Mucosa of stomach (tissue), 1 donor: ENCODE results near the gene PPP6R3.

Experiments used
- H3K27me3 ChIP-seq: one replicate; pipeline ENCODE4 v1.7.0; 2013; ENCODE audit warnings: mild to moderate bottlenecking, low read length; ENCODE audit not compliant: control insufficient read depth, insufficient read depth
- H3K36me3 ChIP-seq: one replicate; pipeline ENCODE4 v1.7.0; 2013; ENCODE audit warnings: low read length; ENCODE audit not compliant: control insufficient read depth, insufficient read depth
- H3K4me1 ChIP-seq: one replicate; pipeline ENCODE4 v1.7.0; 2013; ENCODE audit warnings: mild to moderate bottlenecking, low read length; ENCODE audit not compliant: control insufficient read depth, insufficient read depth
- H3K4me3 ChIP-seq: one replicate; pipeline ENCODE4 v1.7.0; 2013; ENCODE audit warnings: low read length
- H3K9ac ChIP-seq: one replicate; pipeline ENCODE4 v1.7.0; 2013; ENCODE audit warnings: mild to moderate bottlenecking, low read length, moderate library complexity
- H3K9me3 ChIP-seq: one replicate; pipeline ENCODE4 v1.7.0; 2013; ENCODE audit warnings: mild to moderate bottlenecking, low read length, moderate library complexity; ENCODE audit not compliant: control insufficient read depth
- donor health status: Pancreatic carcinoma.

PPP6R3 gene

GRCh38 chr11:68564261-68564660 lies 103.7 kb downstream of the PPP6R3 start:
- H3K9ac ChIP-seq: no peak overlapping the region
- no peaks in the 10 kb centered on the region for H3K27me3 ChIP-seq
- H3K4me3 ChIP-seq: no peak overlapping the region
- H3K9me3 ChIP-seq: no peaks in the 10 kb centered on the region
- H3K4me1 ChIP-seq: no peaks in the 10 kb centered on the region
- H3K36me3 ChIP-seq: peaks cover 5% of the 10 kb centered on the region

DNA sequence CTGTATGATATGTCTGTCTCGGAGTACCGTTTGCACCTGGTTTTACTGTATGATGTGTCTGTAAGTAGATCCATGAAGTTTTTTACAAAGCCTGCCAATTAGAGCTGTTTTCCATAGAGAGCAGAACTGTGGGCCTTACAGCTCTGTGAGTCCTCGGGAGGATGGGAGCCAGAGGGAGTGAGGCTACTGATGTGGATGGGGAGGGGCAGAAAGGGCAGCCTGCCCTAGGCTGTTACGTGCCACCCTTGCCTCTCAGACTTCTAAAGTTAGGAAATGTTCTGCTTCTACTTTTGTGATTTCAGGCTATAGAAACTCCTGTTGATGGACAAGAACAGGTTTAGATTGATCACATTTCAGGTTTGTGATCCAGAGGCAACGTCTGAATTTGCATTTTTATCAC lies 105.2 kb downstream of the PPP6R3 start:
- no peaks in the 10 kb centered on the region for H3K27me3 ChIP-seq
- H3K36me3 ChIP-seq: peaks cover 5% of the 10 kb centered on the region
- no peak overlapping the region for H3K9ac ChIP-seq
- no peaks in the 10 kb centered on the region for H3K4me1 ChIP-seq
- H3K9me3 ChIP-seq: no peaks in the 10 kb centered on the region
- no peak overlapping the region for H3K4me3 ChIP-seq

DNA sequence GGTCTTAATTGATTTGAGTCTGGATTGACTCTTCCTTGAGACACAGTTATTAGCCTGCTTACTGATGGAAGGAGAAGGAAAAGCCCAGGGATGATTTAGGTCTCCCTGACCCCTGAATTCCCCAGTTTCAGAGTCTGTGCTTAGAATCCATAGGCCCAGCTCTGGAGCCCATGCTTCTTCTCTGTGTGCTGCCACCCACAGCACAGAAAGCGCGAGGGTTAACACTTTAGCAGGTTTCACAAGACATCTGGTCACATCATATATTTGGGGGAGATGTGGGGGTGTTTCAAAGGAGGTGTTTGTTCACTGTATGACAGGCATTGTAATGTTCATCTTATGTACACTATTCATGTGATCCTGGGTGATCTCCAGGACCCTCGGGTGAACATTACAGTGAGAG lies 107.0 kb downstream of the PPP6R3 start:
- no peaks in the 10 kb centered on the region for H3K27me3 ChIP-seq
- H3K36me3 ChIP-seq: peaks cover 17% of the 10 kb centered on the region
- no peak overlapping the region for H3K4me3 ChIP-seq
- no peaks in the 10 kb centered on the region for H3K4me1 ChIP-seq
- H3K9me3 ChIP-seq: no peaks in the 10 kb centered on the region
- H3K9ac ChIP-seq: no peak overlapping the region

DNA sequence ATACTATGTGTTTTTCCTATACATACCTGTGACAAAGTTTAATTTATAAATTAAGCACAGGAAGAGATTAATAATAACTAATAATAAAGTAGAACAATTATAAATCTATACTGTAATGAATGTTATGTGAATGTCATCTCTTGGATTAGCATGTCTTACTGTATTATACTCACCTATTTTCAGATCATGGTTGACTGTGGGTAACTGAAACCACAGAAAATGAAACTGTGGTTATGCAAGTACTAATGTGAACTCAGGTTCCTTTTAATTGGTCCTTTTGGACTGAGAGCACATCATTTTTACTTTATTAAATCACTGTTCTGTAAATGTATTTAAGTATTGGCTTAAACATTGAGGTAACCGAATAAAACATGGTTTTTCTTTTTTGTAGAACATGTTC lies 108.8 kb downstream of the PPP6R3 start:
- Histone ChIP-seq H3K9ac (no peak overlapping the region), H3K27me3 (no peaks in the 10 kb centered on the region), H3K9me3 (no peaks in the 10 kb centered on the region), H3K4me3 (no peak overlapping the region), H3K4me1 (no peaks in the 10 kb centered on the region), H3K36me3 (peaks cover 17% of the 10 kb centered on the region)

DNA sequence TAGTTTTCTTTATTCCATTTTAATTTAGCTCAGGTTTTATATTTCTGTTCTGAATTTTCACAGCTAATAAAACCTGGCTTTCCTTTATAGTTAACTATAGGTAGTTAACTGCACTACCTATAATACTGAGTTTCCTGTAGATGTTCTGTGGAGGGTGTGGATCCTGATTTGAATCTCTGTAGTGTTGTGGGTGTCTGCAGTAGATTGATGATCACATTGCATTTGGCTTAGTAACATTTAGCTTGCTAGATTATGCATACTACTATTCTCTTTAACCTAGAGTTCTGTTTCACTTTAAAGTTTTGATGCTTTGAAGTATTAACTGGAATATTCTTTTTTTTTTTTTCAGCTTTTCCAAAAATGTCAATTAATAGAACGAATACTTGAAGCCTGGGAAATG lies 110.1 kb downstream of the PPP6R3 start:
- no peaks in the 10 kb centered on the region for H3K4me1 ChIP-seq
- no peaks in the 10 kb centered on the region for H3K9me3 ChIP-seq
- H3K36me3 ChIP-seq: peaks cover 16% of the 10 kb centered on the region

DNA sequence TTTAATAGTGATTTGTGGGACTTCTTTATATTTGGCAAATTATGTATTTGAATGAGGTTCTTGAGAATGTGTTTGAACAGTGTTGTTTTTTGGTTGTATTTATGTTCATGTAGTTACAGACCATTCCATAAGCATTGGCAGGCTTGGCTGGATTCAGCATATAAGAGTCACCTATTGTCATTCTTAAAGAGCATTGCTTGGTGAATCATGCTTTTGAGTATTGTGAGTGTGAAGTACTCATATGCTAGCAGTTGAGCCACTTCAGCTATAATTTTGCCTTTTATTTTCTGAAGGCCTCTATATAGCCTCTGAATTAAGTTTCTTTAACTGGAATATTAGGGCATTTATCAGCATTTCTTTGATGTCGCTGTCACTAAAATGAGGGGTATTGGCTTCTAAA lies 113.8 kb downstream of the PPP6R3 start:
- Histone ChIP-seq H3K36me3 (peaks cover 16% of the 10 kb centered on the region), H3K4me1 (peaks cover 18% of the 10 kb centered on the region), H3K9me3 (no peaks in the 10 kb centered on the region), H3K27me3 (no peaks in the 10 kb centered on the region), H3K9ac (no peak overlapping the region), H3K4me3 (no peak overlapping the region)

More for the DNA sequence above, 110.1 kb downstream of the PPP6R3 start:
- Histone ChIP-seq H3K4me3 (no peak overlapping the region), H3K27me3 (no peaks in the 10 kb centered on the region), H3K9ac (no peak overlapping the region)

DNA sequence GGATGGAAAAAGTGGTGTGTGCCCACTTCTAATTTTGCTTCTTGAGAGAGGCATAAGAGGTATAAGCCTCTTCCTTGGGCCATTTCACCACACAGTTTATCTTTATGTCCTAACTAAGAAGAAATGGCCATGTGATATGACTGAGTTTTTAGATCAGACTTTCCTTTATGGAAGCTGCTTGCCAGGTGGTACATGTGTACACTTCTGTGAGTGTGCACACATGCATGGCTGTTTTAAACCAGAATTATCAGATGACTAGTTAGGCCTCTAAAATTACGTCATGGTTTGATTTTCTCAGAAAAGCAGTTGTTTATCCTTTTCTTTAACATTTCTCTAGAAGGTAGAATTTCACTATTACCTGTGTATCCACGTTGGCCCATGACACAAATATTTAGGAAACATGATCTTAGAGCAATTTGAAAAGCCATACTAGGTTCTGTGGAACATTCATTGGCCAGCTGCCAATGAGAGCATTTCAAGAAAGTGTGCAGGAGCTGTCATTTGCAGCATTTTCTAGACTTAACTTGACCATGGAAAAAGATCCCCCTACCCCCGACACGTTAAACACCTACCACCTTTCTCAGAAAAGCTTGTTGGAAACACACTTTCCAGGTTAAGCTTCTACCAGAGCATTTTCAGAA lies 114.6 kb downstream of the PPP6R3 start:
- Histone ChIP-seq H3K4me1 (peaks cover 18% of the 10 kb centered on the region), H3K36me3 (peaks cover 16% of the 10 kb centered on the region), H3K27me3 (no peaks in the 10 kb centered on the region)

GRCh38 chr11:68579455-68579854 lies 118.9 kb downstream of the PPP6R3 start:
- Histone ChIP-seq H3K36me3 (peaks cover 3% of the 10 kb centered on the region), H3K9me3 (no peaks in the 10 kb centered on the region), H3K4me3 (no peak overlapping the region), H3K27me3 (no peaks in the 10 kb centered on the region), H3K4me1 (peaks cover 27% of the 10 kb centered on the region), H3K9ac (no peak overlapping the region)

More for the DNA sequence above, 114.6 kb downstream of the PPP6R3 start:
- Histone ChIP-seq H3K9me3 (no peaks in the 10 kb centered on the region), H3K4me3 (no peak overlapping the region), H3K9ac (no peak overlapping the region)

- H3K9me3 ChIP-seq: no peaks in the 10 kb centered on the region
- H3K4me1 ChIP-seq: peaks cover 27% of the 10 kb centered on the region
- no peak overlapping the region for H3K4me3 ChIP-seq
- H3K27me3 ChIP-seq: no peaks in the 10 kb centered on the region
- H3K9ac ChIP-seq: no peak overlapping the region
- no peaks in the 10 kb centered on the region for H3K36me3 ChIP-seq
Observed at GRCh38 chr11:68581439-68581838, 120.9 kb downstream of the PPP6R3 start.

DNA sequence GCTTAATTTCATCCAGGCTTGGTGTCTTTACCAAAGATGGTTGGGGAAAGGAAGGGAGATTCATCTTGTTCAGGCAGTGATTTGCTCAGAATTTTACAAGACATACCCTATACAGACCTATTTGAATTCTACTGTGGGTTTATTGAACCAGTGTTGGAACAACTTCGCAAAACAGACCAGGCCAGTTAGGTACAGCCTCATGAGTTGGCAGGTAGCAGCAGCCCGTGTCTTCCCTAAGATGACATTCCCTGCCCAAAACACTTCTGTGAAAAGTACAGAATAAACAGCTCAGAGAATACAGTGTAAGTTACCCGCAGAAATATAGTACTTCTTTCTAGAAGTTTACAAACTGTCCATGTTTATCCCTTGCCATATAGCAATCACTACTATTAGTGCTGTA lies 121.3 kb downstream of the PPP6R3 start:
- Histone ChIP-seq H3K4me1 (peaks cover 24% of the 10 kb centered on the region), H3K9ac (no peak overlapping the region), H3K36me3 (no peaks in the 10 kb centered on the region), H3K4me3 (no peak overlapping the region), H3K27me3 (no peaks in the 10 kb centered on the region), H3K9me3 (no peaks in the 10 kb centered on the region)

GRCh38 chr11:68582416-68583040 lies 122.0 kb downstream of the PPP6R3 start:
- Histone ChIP-seq H3K27me3 (no peaks in the 10 kb centered on the region), H3K9me3 (no peaks in the 10 kb centered on the region), H3K36me3 (no peaks in the 10 kb centered on the region), H3K9ac (no peak overlapping the region), H3K4me3 (no peak overlapping the region), H3K4me1 (peaks cover 18% of the 10 kb centered on the region)

GRCh38 chr11:68583041-68583446 lies 122.5 kb downstream of the PPP6R3 start:
- Histone ChIP-seq H3K4me1 (peaks cover 13% of the 10 kb centered on the region), H3K36me3 (no peaks in the 10 kb centered on the region)

More at GRCh38 chr11:68583041-68583446, 122.5 kb downstream of the PPP6R3 start:
- Histone ChIP-seq H3K4me3 (no peak overlapping the region), H3K27me3 (no peaks in the 10 kb centered on the region), H3K9ac (no peak overlapping the region), H3K9me3 (no peaks in the 10 kb centered on the region)
